Upper lobe of left lung (tissue), 6 donors: Measurements from ENCODE around the gene CTXND2. TPM values are rescaled to one million over a fixed set of nuclear protein-coding genes. Genes with fewer than 3 reads are reported as not detected.

ENCODE experiments used
- ATAC-seq, 2 donors: fragments of 200-7000 bp; cut with Tn5 transposase; one replicate each; pipeline ENCODE4 v1.9.1; 2022; ENCODE audit warnings: mild to moderate bottlenecking in 2 of 2, moderate library complexity in 2 of 2; ENCODE audit not compliant: low FRiP score in 2 of 2
- DNase-seq, 2 donors: peaks; one replicate each; pipeline ENCODE4 v3.0.0-alpha.2; 2019 to 2020
- H3K27ac ChIP-seq, 4 donors: fragments of 200-600 bp; sonication (generic); one replicate each; pipeline ENCODE4 v1.5.1; 2016 to 2019
- H3K27me3 ChIP-seq, 4 donors: fragments of 200-600 bp; sonication (generic); one replicate each; pipeline ENCODE4 v1.5.1; 2017 to 2019
- H3K36me3 ChIP-seq, 4 donors: fragments of 200-600 bp; sonication (generic); one replicate each; pipeline ENCODE4 v1.5.1; 2016 to 2019
- H3K4me1 ChIP-seq, 4 donors: fragments of 200-600 bp; sonication (generic); one replicate each; pipeline ENCODE4 v1.5.1; 2018 to 2019
- H3K4me3 ChIP-seq, 4 donors: fragments of 200-600 bp; sonication (generic); one replicate each; pipeline ENCODE4 v1.5.1; 2017 to 2019; ENCODE audit warnings: mild to moderate bottlenecking in 2 of 4, moderate library complexity in 1 of 4
- H3K9me3 ChIP-seq, 4 donors: fragments of 200-600 bp; sonication (generic); one replicate each; pipeline ENCODE4 v1.5.1; 2018 to 2019
- EP300 ChIP-seq, 4 donors: sonication (generic); formaldehyde crosslinking; IDR thresholded peaks; one replicate each; pipeline ENCODE4 v1.5.1; 2017; ENCODE audit warnings: antibody characterized with exemption in 4 of 4, control low read depth in 2 of 4
- POLR2A ChIP-seq, 4 donors: fragments of 450-650 bp; IDR thresholded peaks; one replicate each; pipeline ENCODE4 v1.5.1; 2016 to 2017; ENCODE audit warnings: antibody characterized with exemption in 4 of 4, mild to moderate bottlenecking in 2 of 4
- POLR2AphosphoS5 ChIP-seq, 2 donors: sonication (generic); formaldehyde crosslinking; IDR thresholded peaks; one replicate each; pipeline ENCODE4 v1.5.1; 2017; ENCODE audit warnings: antibody characterized with exemption in 2 of 2
- WGBS, 2 donors: methylation state at CpG; one replicate each; pipeline ENCODE4 v1.1.5; 2017 to 2018; 5-methylcytosine and 5-hydroxymethylcytosine counted together
- total RNA-seq, 6 donors: library from RNA; depleted of rRNA in 4 of 6; stranded (reverse); fragments of >200 nt in 4 of 6; gene quantifications; one replicate each; pipeline versions ENCODE4 v1.1.0 to v1.2.1, GENCODE V29; 2016 to 2021
- TF ChIP-seq, protein P1 (sequence below), 6 experiments: fragments of 450-650 bp in 4 of 6; fragments of 200-600 bp in 2 of 6; sonication (generic) in 2 of 6; IDR thresholded peaks; one replicate each; pipeline ENCODE4 v1.5.1; 2016 to 2019; ENCODE audit warnings: antibody characterized with exemption in 6 of 6
- donor health status: DM: no; HTN: no; CAD: no; lungs with moderate emphysema.
- donor health status: DM: no; HTN: yes; CAD: no; lungs with severe emphysema.

CTXND2 gene
- total RNA-seq, 6 donors from 2014 or later = not detected

DNA sequence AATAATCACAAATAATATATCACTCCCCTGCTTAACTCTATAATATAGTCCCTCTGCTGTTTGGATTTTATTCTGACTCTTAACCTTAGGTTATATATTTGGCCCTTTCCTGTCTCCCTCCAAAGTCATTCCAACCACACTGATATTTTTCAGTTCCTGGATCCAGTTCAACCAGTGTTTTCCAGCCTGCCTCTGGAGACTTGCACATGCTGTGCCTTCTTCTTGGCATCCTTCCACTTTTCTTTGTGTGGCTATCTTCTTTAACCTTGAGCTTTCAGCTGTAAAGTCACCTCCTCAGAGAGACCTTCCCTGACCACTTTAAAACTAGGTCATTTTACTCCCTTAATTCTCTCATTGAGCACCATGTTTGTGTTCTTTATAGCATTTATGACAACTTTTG is 68.3 kb downstream of the CTXND2 start:
- peaks cover 32 to 95% (median 63%) of the 10 kb centered on the region in 4 donors for H3K36me3 ChIP-seq

DNA sequence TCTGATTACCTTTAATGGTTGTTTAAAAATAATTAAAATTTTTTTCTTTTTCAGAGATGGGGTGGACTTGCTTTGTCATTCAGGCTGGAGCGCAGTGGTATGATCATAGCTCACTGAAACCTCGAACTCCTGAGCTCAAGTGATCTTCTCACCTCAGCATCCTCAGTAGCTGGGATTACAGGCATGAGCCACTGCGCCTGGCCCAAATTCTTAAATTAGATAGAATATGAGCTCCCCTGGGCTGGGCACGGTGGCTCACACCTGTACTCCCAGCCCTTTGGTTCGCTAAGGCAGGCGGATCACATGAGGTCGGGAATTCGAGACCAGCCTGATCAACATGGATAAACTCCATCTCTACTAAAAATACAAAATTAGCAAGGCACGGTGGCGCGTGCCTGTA is 70.7 kb downstream of the CTXND2 start:
- Histone ChIP-seq H3K36me3 (peaks cover 25 to 95% (median 61%) of the 10 kb centered on the region in 4 donors), H3K27ac (no peak overlapping the region), H3K27me3 (no peaks in the 10 kb centered on the region), H3K4me3 (no peak overlapping the region), H3K4me1 (no peaks in the 10 kb centered on the region), H3K9me3 (no peaks in the 10 kb centered on the region)
- DNase-seq (peak in 1 of 2 donors; percentile 12), ATAC-seq (no peak)
- TF ChIP-seq, protein P1, sequence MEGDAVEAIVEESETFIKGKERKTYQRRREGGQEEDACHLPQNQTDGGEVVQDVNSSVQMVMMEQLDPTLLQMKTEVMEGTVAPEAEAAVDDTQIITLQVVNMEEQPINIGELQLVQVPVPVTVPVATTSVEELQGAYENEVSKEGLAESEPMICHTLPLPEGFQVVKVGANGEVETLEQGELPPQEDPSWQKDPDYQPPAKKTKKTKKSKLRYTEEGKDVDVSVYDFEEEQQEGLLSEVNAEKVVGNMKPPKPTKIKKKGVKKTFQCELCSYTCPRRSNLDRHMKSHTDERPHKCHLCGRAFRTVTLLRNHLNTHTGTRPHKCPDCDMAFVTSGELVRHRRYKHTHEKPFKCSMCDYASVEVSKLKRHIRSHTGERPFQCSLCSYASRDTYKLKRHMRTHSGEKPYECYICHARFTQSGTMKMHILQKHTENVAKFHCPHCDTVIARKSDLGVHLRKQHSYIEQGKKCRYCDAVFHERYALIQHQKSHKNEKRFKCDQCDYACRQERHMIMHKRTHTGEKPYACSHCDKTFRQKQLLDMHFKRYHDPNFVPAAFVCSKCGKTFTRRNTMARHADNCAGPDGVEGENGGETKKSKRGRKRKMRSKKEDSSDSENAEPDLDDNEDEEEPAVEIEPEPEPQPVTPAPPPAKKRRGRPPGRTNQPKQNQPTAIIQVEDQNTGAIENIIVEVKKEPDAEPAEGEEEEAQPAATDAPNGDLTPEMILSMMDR (IDR thresholded peaks at IDR 0.05) = no peak
- TF ChIP-seq POLR2A (IDR thresholded peaks at IDR 0.05) (no peak), EP300 (IDR thresholded peaks at IDR 0.05) (no peak), POLR2AphosphoS5 (IDR thresholded peaks at IDR 0.05) (no peak)
- 97 to 98% methylated on average over 11 of the region's 11 CpGs for WGBS, 2 donors

More for the DNA sequence above, 68.3 kb downstream of the CTXND2 start:
- TF ChIP-seq EP300 (IDR thresholded peaks at IDR 0.05) = no peak
- TF ChIP-seq, protein P1 (IDR thresholded peaks at IDR 0.05) = no peak
- no peak for TF ChIP-seq POLR2A (IDR thresholded peaks at IDR 0.05)
- TF ChIP-seq POLR2AphosphoS5 (IDR thresholded peaks at IDR 0.05) = no peak
- H3K27ac ChIP-seq = no peak overlapping the region
- H3K27me3 ChIP-seq = no peaks in the 10 kb centered on the region
- H3K4me1 ChIP-seq = no peaks in the 10 kb centered on the region
- no peak for DNase-seq
- H3K4me3 ChIP-seq = no peak overlapping the region
- no peak for ATAC-seq
- no peaks in the 10 kb centered on the region for H3K9me3 ChIP-seq

DNA sequence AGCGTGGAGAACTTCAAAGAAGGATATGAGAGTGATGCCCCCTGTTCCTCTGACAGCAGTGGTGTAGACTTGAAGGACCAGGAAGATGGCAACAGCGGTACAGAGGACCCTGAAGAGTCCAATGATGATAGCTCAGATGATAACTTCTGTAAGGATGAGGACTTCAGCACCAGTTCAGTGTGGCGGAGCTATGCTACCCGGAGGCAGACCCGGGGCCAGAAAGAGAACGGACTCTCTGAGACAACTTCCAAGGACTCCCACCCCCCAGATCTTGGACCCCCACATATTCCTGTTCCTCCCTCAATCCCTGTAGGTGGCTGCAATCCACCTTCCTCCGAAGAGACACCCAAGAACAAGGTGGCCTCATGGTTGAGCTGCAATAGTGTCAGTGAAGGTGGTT is 73.7 kb downstream of the CTXND2 start:
- 97 to 98% methylated on average over 3 to 7 of the region's 7 CpGs for WGBS, 2 donors
- H3K27me3 ChIP-seq = no peaks in the 10 kb centered on the region
- H3K9me3 ChIP-seq = no peaks in the 10 kb centered on the region
- H3K36me3 ChIP-seq = peaks cover 42 to 95% (median 67%) of the 10 kb centered on the region in 4 donors
- ATAC-seq (no peak), DNase-seq (peak in 1 of 2 donors; percentile 8)
- no peak overlapping the region for H3K27ac ChIP-seq
- H3K4me3 ChIP-seq = no peak overlapping the region
- TF ChIP-seq POLR2AphosphoS5 (IDR thresholded peaks at IDR 0.05) (no peak), EP300 (IDR thresholded peaks at IDR 0.05) (no peak), POLR2A (IDR thresholded peaks at IDR 0.05) (no peak)
- TF ChIP-seq, protein P1 (IDR thresholded peaks at IDR 0.05) = no peak
- H3K4me1 ChIP-seq = no peaks in the 10 kb centered on the region

DNA sequence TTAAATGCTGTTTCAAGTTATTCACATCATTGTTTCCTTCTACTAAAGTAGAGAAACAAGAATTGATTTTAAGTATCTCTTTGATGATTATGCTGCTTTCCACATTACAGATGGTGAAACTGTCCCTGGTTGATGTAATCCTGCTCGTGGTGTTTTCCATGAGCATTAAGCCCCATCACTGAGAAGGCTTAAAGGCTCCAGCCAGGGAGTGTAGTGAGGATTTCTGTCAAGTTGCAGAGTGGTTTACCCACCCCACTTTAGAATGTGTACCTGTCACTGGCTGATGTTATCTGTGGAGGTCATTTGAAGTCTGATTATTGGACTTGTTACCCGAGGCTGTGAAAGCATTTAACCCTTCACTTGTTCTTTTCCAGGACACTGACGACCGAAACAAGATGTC is 74.8 kb downstream of the CTXND2 start:
- Histone ChIP-seq H3K9me3 (no peaks in the 10 kb centered on the region), H3K27me3 (no peaks in the 10 kb centered on the region), H3K27ac (no peak overlapping the region), H3K4me1 (no peaks in the 10 kb centered on the region), H3K36me3 (peaks cover 52 to 98% (median 79%) of the 10 kb centered on the region in 4 donors), H3K4me3 (no peak overlapping the region)
- 64 to 65% methylated on average over 4 of the region's 4 CpGs for WGBS, 2 donors
- TF ChIP-seq, protein P1 (IDR thresholded peaks at IDR 0.05) = no peak
- no peak for TF ChIP-seq POLR2A (IDR thresholded peaks at IDR 0.05)
- no peak for TF ChIP-seq EP300 (IDR thresholded peaks at IDR 0.05)
- no peak for TF ChIP-seq POLR2AphosphoS5 (IDR thresholded peaks at IDR 0.05)
- DNase-seq = no peak
- ATAC-seq = no peak

Other genes starting within 250 kb of the CTXND2 start
- 10 to 100 TPM in 5 of 6 donors, 1 to 10 TPM in 1; 7.9 to 40.6 (median 23.8) TPM for gene GOLPH3L, start 190.0 kb upstream of the CTXND2 start, total RNA-seq
- 1 to 10 TPM in 2 of 6 donors, under 1 TPM in 1, not detected in 3; 0.54 to 3.0 (median 2.6) TPM for gene HORMAD1, start 166.2 kb upstream of the CTXND2 start, total RNA-seq
- gene CTSS, start 121.4 kb upstream of the CTXND2 start, total RNA-seq = 100 to 1,000 TPM; 153 to 625 (median 455) TPM
- gene CTSK, start 78.9 kb upstream of the CTXND2 start, total RNA-seq = 10 to 100 TPM in 5 of 6 donors, 1 to 10 TPM in 1; 9.6 to 35.4 (median 19.8) TPM
- gene ARNT, start 10.5 kb upstream of the CTXND2 start, total RNA-seq = 10 to 100 TPM; 44.0 to 76.5 (median 53.9) TPM
- gene SETDB1, start 39.2 kb downstream of the CTXND2 start, total RNA-seq = 10 to 100 TPM; 26.8 to 88.0 (median 40.3) TPM
- gene CERS2, start 87.7 kb downstream of the CTXND2 start, total RNA-seq = 100 to 1,000 TPM in 5 of 6 donors, 10 to 100 TPM in 1; 93.2 to 322 (median 204) TPM
- 1 to 10 TPM in 4 of 6 donors, under 1 TPM in 1, not detected in 1; 0.67 to 5.2 (median 1.2) TPM for gene ANXA9, start 95.2 kb downstream of the CTXND2 start, total RNA-seq
- gene MINDY1, start 119.8 kb downstream of the CTXND2 start, total RNA-seq = 10 to 100 TPM; 14.5 to 34.3 (median 26.9) TPM
- gene PRUNE1, start 121.3 kb downstream of the CTXND2 start, total RNA-seq = 10 to 100 TPM; 16.3 to 28.3 (median 21.2) TPM
- gene BNIPL, start 149.4 kb downstream of the CTXND2 start, total RNA-seq = 100 to 1,000 TPM in 1 of 6 donors, 10 to 100 TPM in 2, 1 to 10 TPM in 3; 2.3 to 213 (median 11.7) TPM
- 1 to 10 TPM; 2.6 to 9.4 (median 3.8) TPM for gene C1orf56, start 160.6 kb downstream of the CTXND2 start, total RNA-seq
- gene CDC42SE1, start 172.5 kb downstream of the CTXND2 start, total RNA-seq = 100 to 1,000 TPM in 1 of 6 donors, 10 to 100 TPM in 5; 66.9 to 131 (median 90.5) TPM
- 1 to 10 TPM in 4 of 6 donors, under 1 TPM in 2; 0.30 to 1.3 (median 1.1) TPM for gene MLLT11, start 173.3 kb downstream of the CTXND2 start, total RNA-seq
- 10 to 100 TPM in 4 of 6 donors, 1 to 10 TPM in 2; 6.8 to 32.5 (median 13.0) TPM for gene GABPB2, start 183.6 kb downstream of the CTXND2 start, total RNA-seq